Breast epithelium (tissue), 4 donors: ENCODE data around the gene NBAS. TPM values are rescaled to one million over a fixed set of nuclear protein-coding genes. Genes with fewer than 3 reads are reported as not detected.

Experiments used
- DNase-seq, 2 donors: peaks; one replicate each; pipeline ENCODE4 v3.0.0-alpha.2; 2019; ENCODE audit warnings: low spot score in 2 of 2
- H3K27ac ChIP-seq, 2 donors: fragments of 200-600 bp; sonication (generic) in 1 of 2; one replicate each; pipeline ENCODE4 v1.5.1; 2016 to 2019; ENCODE audit warnings: mild to moderate bottlenecking in 1 of 2
- H3K27me3 ChIP-seq, 2 donors: fragments of 200-600 bp; sonication (generic) in 1 of 2; one replicate each; pipeline versions ENCODE4 v1.5.1 to v1.6.0; 2017 to 2019; ENCODE audit warnings: control low read depth in 1 of 2, mild to moderate bottlenecking in 1 of 2
- H3K36me3 ChIP-seq: fragments of 200-600 bp; one replicate; pipeline ENCODE4 v1.5.1; 2019
- H3K4me1 ChIP-seq, 2 donors: fragments of 200-600 bp; sonication (generic); one replicate each; pipeline ENCODE4 v1.5.1; 2016 to 2019; ENCODE audit warnings: control low read depth in 1 of 2
- H3K4me3 ChIP-seq, 3 donors: fragments of 200-600 bp; sonication (generic); 1 replicate in 2 of 3; 2 replicates in 1 of 3; pipeline ENCODE4 v1.5.1; 2016 to 2019; ENCODE audit warnings: mild to moderate bottlenecking in 3 of 3, moderate library complexity in 2 of 3
- H3K9me3 ChIP-seq, 2 donors: fragments of 200-600 bp; sonication (generic) in 1 of 2; one replicate each; pipeline ENCODE4 v1.5.1; 2016 to 2019; ENCODE audit warnings: control low read depth in 1 of 2
- CTCF ChIP-seq, 3 donors: fragments of 450-650 bp; IDR thresholded peaks; one replicate each; pipeline ENCODE4 v1.5.1; 2016 to 2017; ENCODE audit warnings: antibody characterized with exemption in 3 of 3, mild to moderate bottlenecking in 3 of 3, moderate library complexity in 3 of 3
- POLR2A ChIP-seq: fragments of 450-650 bp; IDR thresholded peaks from one replicate; pipeline ENCODE4 v1.6.1; 2016; ENCODE audit warnings: antibody characterized with exemption, mild to moderate bottlenecking, moderate library complexity
- POLR2AphosphoS5 ChIP-seq, 3 donors: sonication (generic); formaldehyde crosslinking; IDR thresholded peaks; one replicate each; pipeline ENCODE4 v1.6.1; 2017; ENCODE audit warnings: antibody characterized with exemption in 3 of 3
- intact Hi-C: fragments of 100-400 bp; cut with DNase I; formaldehyde crosslinking; loops from one replicate; pipeline ENCODE4 v1.15.1; 2023; ENCODE audit warnings: low total_unique reads
- total RNA-seq, 3 donors: library from RNA; depleted of rRNA; stranded (reverse); fragments of >200 nt; gene quantifications; one replicate each; pipeline ENCODE4 v1.1.0, GENCODE V29; 2016

Gene NBAS
- total RNA-seq, 3 donors from 2014 or later: 44.9 to 59.1 (median 45.1) TPM

DNA sequence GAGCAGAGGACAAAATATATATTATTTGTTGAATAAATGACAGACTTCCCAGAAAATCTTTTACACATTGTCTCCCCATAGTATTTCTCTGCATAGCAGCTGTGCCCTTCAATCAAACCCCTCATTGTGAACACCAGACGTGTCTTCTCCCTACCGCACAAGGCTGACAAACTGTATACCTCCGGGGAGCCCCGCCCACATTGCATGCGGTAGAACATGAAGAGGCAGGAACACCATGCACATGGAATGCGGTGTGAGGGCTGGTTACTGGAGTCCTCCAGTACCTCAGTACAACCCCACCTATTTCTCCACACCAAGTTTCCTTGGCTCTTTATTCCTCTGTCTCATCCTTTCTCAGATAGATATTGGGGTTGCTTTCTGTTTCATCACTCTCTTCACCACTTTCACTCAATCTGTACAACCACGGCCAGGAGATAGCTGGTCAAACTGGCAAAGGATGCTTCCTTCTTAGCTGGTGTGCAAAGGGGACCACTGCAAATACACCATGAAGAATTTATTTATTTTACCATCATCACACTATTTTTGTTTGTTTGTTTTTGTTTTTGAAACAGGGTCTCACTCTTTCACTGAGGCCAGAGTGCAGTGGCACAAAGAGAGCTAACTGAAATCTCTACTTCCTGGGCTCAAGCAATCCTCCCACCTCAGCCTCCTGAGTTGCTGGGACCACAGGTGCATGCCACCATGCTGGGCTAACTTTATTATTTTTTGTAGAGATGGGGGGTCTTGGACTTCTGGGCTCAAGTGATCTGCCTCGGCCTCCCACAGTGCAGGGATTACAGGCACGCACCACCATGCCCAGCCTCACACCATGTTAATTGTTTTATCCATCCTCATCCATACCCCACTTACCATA, 2.3 kb upstream of the NBAS start:
- intact Hi-C loops: no loop called here
- Histone ChIP-seq H3K27me3 (no peaks in the 10 kb centered on the region), H3K9me3 (no peaks in the 10 kb centered on the region), H3K4me1 (no peaks in the 10 kb centered on the region), H3K36me3 (no peaks in the 10 kb centered on the region), H3K27ac (no peak overlapping the region), H3K4me3 (no peak overlapping the region)
- TF ChIP-seq POLR2AphosphoS5 (IDR thresholded peaks at IDR 0.05): no peak
- TF ChIP-seq POLR2A: no peak
- TF ChIP-seq CTCF (IDR thresholded peaks at IDR 0.05): no peak
- no peak for DNase-seq

GRCh38 chr2:15562354-15563031, 1.4 kb upstream of the NBAS start:
- intact Hi-C loops: no loop called here
- Histone ChIP-seq H3K36me3 (no peaks in the 10 kb centered on the region), H3K4me1 (no peaks in the 10 kb centered on the region), H3K27me3 (no peaks in the 10 kb centered on the region), H3K9me3 (no peaks in the 10 kb centered on the region), H3K27ac (no peak overlapping the region), H3K4me3 (no peak overlapping the region)
- DNase-seq: no peak
- TF ChIP-seq POLR2AphosphoS5 (IDR thresholded peaks at IDR 0.05) (no peak), POLR2A (no peak), CTCF (IDR thresholded peaks at IDR 0.05) (no peak)

GRCh38 chr2:15561574-15562344, 625 bp upstream of the NBAS start:
- H3K4me1 ChIP-seq: no peaks in the 10 kb centered on the region
- peak overlapping the region; percentile 90 to 98 (median 92) for H3K4me3 ChIP-seq
- H3K27me3 ChIP-seq: no peaks in the 10 kb centered on the region
- H3K27ac ChIP-seq: peak overlapping the region; percentile 78 to 85
- DNase-seq: no peak
- H3K9me3 ChIP-seq: no peaks in the 10 kb centered on the region
- TF ChIP-seq POLR2A (no peak), POLR2AphosphoS5 (IDR thresholded peaks at IDR 0.05) (no peak), CTCF (IDR thresholded peaks at IDR 0.05) (no peak)
- intact Hi-C loops: no loop called here
- H3K36me3 ChIP-seq: no peaks in the 10 kb centered on the region

GRCh38 chr2:15560140-15560987, 770 bp downstream of the NBAS start:
- peak overlapping the region; percentile 90 to 98 (median 92) for H3K4me3 ChIP-seq
- H3K27ac ChIP-seq: peak overlapping the region; percentile 78 to 85
- DNase-seq: no peak
- no peaks in the 10 kb centered on the region for H3K27me3 ChIP-seq
- H3K36me3 ChIP-seq: no peaks in the 10 kb centered on the region
- H3K4me1 ChIP-seq: no peaks in the 10 kb centered on the region
- intact Hi-C loops: no loop called here
- TF ChIP-seq CTCF (IDR thresholded peaks at IDR 0.05): no peak
- no peak for TF ChIP-seq POLR2A
- no peak for TF ChIP-seq POLR2AphosphoS5 (IDR thresholded peaks at IDR 0.05)
- no peaks in the 10 kb centered on the region for H3K9me3 ChIP-seq
